ENCODE results near the gene STARD5. TPM values are rescaled to one million over a fixed set of nuclear protein-coding genes. Genes with fewer than 3 reads are reported as not detected.

The STARD5 gene
- total and polyA plus RNA-seq, 2 of the 8 experiments (the other 6 are each of a cell fraction or from before 2014, with no cell fraction given) = 5.5 to 10.4 TPM

GRCh38 chr15:81312790-81313543 is 11.0 kb downstream of the STARD5 start:
- CTCF ChIA-PET (ENCODE audit: partially characterized antibody) = no interaction called here
- Histone ChIP-seq H3K4ac (replicated peaks; ENCODE audit: insufficient read length, low read depth, low read length) (no peak overlapping the region), H3K56ac (replicated peaks; ENCODE audit: insufficient read length, low read depth, low read length) (no peak overlapping the region), H3K9me3 (ENCODE audit: insufficient read depth in 2 of 2, low read depth in 1 of 2, low read length in 1 of 2) (no peaks in the 10 kb centered on the region), H3K4me2 (ENCODE audit: insufficient read depth in 1 of 2, low read depth in 2 of 2, low read length in 2 of 2) (no peak overlapping the region), H2AFZ (ENCODE audit: low read length) (no peak overlapping the region), H3K23me2 (ENCODE audit: low read depth, low read length) (no peaks in the 10 kb centered on the region), H3K9ac (replicated peaks in 1 of 4; ENCODE audit: extremely low read depth in 1 of 4, low read depth in 3 of 4, low read length in 3 of 4) (no peak overlapping the region), H4K8ac (ENCODE audit: extremely low read depth, insufficient read depth, low read length) (no peak overlapping the region), H3K23ac (ENCODE audit: insufficient read length) (no peak overlapping the region), H3K36me3 (ENCODE audit: control insufficient read depth in 2 of 4, insufficient read depth in 4 of 4, low read length in 3 of 4) (peaks cover 3 to 16% (median 8%) of the 10 kb centered on the region in 4 experiments; a peak in 6 of 8 replicates), H3K79me2 (ENCODE audit: control insufficient read depth in 1 of 2, insufficient read depth in 2 of 2, low read length in 2 of 2) (no peaks in the 10 kb centered on the region), H2BK12ac (ENCODE audit: low read depth, low read length) (no peak overlapping the region), H4K20me1 (replicated peaks in 1 of 2; ENCODE audit: control insufficient read depth in 1 of 2, insufficient read depth in 2 of 2, low read length in 2 of 2) (no peaks in the 10 kb centered on the region), H3K18ac (ENCODE audit: extremely low read depth, low read length) (no peak overlapping the region), H3K27me3 (replicated peaks in 1 of 4; ENCODE audit: control insufficient read depth in 3 of 4, extremely low read depth in 1 of 4, insufficient read depth in 3 of 4, low read length in 3 of 4) (no peaks in the 10 kb centered on the region), H2BK120ac (replicated peaks; ENCODE audit: low read depth, low read length) (no peak overlapping the region), H2AK5ac (ENCODE audit: low read depth, low read length) (no peak overlapping the region), H3K14ac (ENCODE audit: insufficient read length) (no peak overlapping the region), H2BK15ac (ENCODE audit: low read length) (no peak overlapping the region), H3K4me1 (replicated peaks in 1 of 4; ENCODE audit: control insufficient read depth in 3 of 4, insufficient read depth in 4 of 4, low read length in 3 of 4) (no peaks in the 10 kb centered on the region), H3K79me1 (ENCODE audit: low read depth, low read length) (no peaks in the 10 kb centered on the region), H2BK5ac (ENCODE audit: low read depth, low read length) (no peak overlapping the region), H4K91ac (replicated peaks; ENCODE audit: insufficient read length, low read length) (no peak overlapping the region), H2BK20ac (ENCODE audit: low read length) (no peak overlapping the region), H4K5ac (ENCODE audit: insufficient read length, low read depth, low read length) (no peak overlapping the region), H3K4me3 (ENCODE audit: extremely low read depth in 1 of 4, insufficient read depth in 2 of 4, low read depth in 3 of 4, low read length in 4 of 4) (no peak overlapping the region), H3K27ac (ENCODE audit: low read depth, low read length) (no peak overlapping the region)
- DNase-seq (ENCODE audit: low read depth in 1 of 2, low spot score in 2 of 2) (no peak), FAIRE-seq (no peak)
- POLR2A ChIA-PET (ENCODE audit: partially characterized antibody) = interaction anchor here (0.8 kb wide), 1 partner anchor 10 kb away, joined by 3 read pairs; no protein-coding TSS in a partner anchor
- 88% methylated on average over 22 of the region's 22 CpGs; no CpG with 5 or more reads in 1 of the 2 experiments for WGBS, 2 experiments (ENCODE audit: extremely low coverage in 1 of 2, insufficient coverage in 1 of 2, insufficient read length in 1 of 2, insufficient replicate concordance in 2 of 2, low coverage in 1 of 2, low lambda C conversion rate in 2 of 2, missing lambda C conversion rate in 1 of 2)
- TF ChIP-seq CBX8 (IDR thresholded peaks at IDR 0.05; ENCODE audit: borderline replicate concordance, low read depth, low read length) = no peak
- no peak for TF ChIP-seq SP2 (IDR thresholded peaks at IDR 0.05; ENCODE audit: low read length)
- no peak for TF ChIP-seq FOSL1 (IDR thresholded peaks at IDR 0.05; ENCODE audit: insufficient read depth, low read depth, low read length)
- TF ChIP-seq MAFK (IDR thresholded peaks at IDR 0.05; ENCODE audit: low read depth, low read length) = no peak
- no peak for TF ChIP-seq RAD21 (IDR thresholded peaks at IDR 0.05 in 1 of 2, conservative IDR thresholded peaks at IDR 0.05 in 1 of 2; ENCODE audit: low read depth in 2 of 2, low read length in 2 of 2)
- TF ChIP-seq SRF (IDR thresholded peaks at IDR 0.05; ENCODE audit: low read depth, low read length) = no peak
- no peak for TF ChIP-seq YY1 (IDR thresholded peaks at IDR 0.05; ENCODE audit: low read depth, low read length)
- no peak for TF ChIP-seq TAF7 (optimal IDR thresholded peaks at IDR 0.05; ENCODE audit: borderline replicate concordance, low read depth, low read length)
- no peak for TF ChIP-seq POU5F1 (IDR thresholded peaks at IDR 0.05; ENCODE audit: low read depth, low read length)
- TF ChIP-seq SP4 (IDR thresholded peaks at IDR 0.05; ENCODE audit: low read length) = no peak
- TF ChIP-seq KDM1A (IDR thresholded peaks at IDR 0.05; ENCODE audit: borderline replicate concordance, low read length) = no peak
- TF ChIP-seq JUN (IDR thresholded peaks at IDR 0.05; ENCODE audit: low read depth, low read length) = no peak
- no peak for TF ChIP-seq NRF1 (IDR thresholded peaks at IDR 0.05; ENCODE audit: low read depth, low read length)

Measured in H1 (cell line).